ENCODE data around the gene PRR7. TPM values are rescaled to one million over a fixed set of nuclear protein-coding genes. Genes with fewer than 3 reads are reported as not detected.

The PRR7 gene
- polyA plus RNA-seq, 1 of the 3 experiments (the other 2 are of a cell fraction) = 17.1 TPM

- Histone ChIP-seq H4K20me1 (ENCODE audit: insufficient read depth) (peaks cover 7% of the 10 kb centered on the region; the same call in 1 of the 2 replicates), H3K27ac (ENCODE audit: low read depth in 2 of 2, low read length in 1 of 2) (peak overlapping the region; percentile 16 to 83; a peak in 3 of 4 replicates), H2AFZ (ENCODE audit: low read depth) (no peak overlapping the region; the same call in 1 of the 2 replicates), H3F3A (replicated peaks; ENCODE audit: insufficient read depth) (peaks cover 12% of the 10 kb centered on the region), H3K4me2 (no peak overlapping the region), H3K79me2 (ENCODE audit: insufficient read depth) (peaks cover 12% of the 10 kb centered on the region; the same call in 1 of the 2 replicates), H3K4me1 (ENCODE audit: control insufficient read depth in 1 of 2, insufficient read depth in 2 of 2, low read depth in 1 of 2, low read length in 1 of 2) (peaks cover 4 to 29% of the 10 kb centered on the region in 2 experiments; a peak in 2 of 4 replicates), H3K27me3 (ENCODE audit: insufficient read depth) (no peaks in the 10 kb centered on the region), H3K36me3 (replicated peaks in 1 of 2; ENCODE audit: control insufficient read depth in 1 of 2, insufficient read depth in 2 of 2, low read length in 1 of 2) (no peaks in the 10 kb centered on the region), H3K9me2 (no peaks in the 10 kb centered on the region), H3K9ac (no peak overlapping the region), H3K9me3 (no peaks in the 10 kb centered on the region), H3K4me3 (ENCODE audit: low read depth in 2 of 2, low read length in 1 of 2) (no peak overlapping the region; a peak in 1 of 4 replicates)
- POLR2A ChIA-PET = interaction anchor here (1.0 to 3.0 kb wide), 4 partner anchors 29 to 110 kb away, joined by 3 to 13 read pairs (median 6); no protein-coding TSS in a partner anchor
- TF ChIP-seq TEAD4 (IDR thresholded peaks at IDR 0.05; ENCODE audit: borderline replicate concordance, insufficient read depth) (no peak), GABPA (IDR thresholded peaks at IDR 0.05; ENCODE audit: low read depth) (no peak), YY1 (IDR thresholded peaks at IDR 0.05; ENCODE audit: low read depth) (no peak), RAD21 (IDR thresholded peaks at IDR 0.05; ENCODE audit: low read length) (peak; percentile 87), ELF1 (IDR thresholded peaks at IDR 0.05) (no peak), FOSL2 (IDR thresholded peaks at IDR 0.05; ENCODE audit: borderline replicate concordance, low read depth) (no peak), USF2 (IDR thresholded peaks at IDR 0.05; ENCODE audit: borderline replicate concordance, low read depth, low read length) (no peak), PBX3 (IDR thresholded peaks at IDR 0.05) (no peak), POLR2AphosphoS5 (IDR thresholded peaks at IDR 0.05; ENCODE audit: low read depth, low read length) (no peak), MEF2A (IDR thresholded peaks at IDR 0.05; ENCODE audit: borderline replicate concordance, low read depth) (no peak), CHD2 (IDR thresholded peaks at IDR 0.05; ENCODE audit: low read length, partially characterized antibody) (no peak), SIN3A (IDR thresholded peaks at IDR 0.05; ENCODE audit: borderline replicate concordance, low read depth, low read length) (no peak), EP300 (IDR thresholded peaks at IDR 0.05; ENCODE audit: borderline replicate concordance in 1 of 2, low read depth in 1 of 2, low read length in 1 of 2) (no peak), CTCF (IDR thresholded peaks at IDR 0.05) (peak; percentile 94), MXI1 (IDR thresholded peaks at IDR 0.05; ENCODE audit: low read depth, low read length) (peak; percentile 48; the same call in 1 of the 2 replicates), NRF1 (IDR thresholded peaks at IDR 0.05; ENCODE audit: low read depth, low read length) (no peak), EZH2phosphoT487 (IDR thresholded peaks at IDR 0.05; ENCODE audit: borderline replicate concordance, low read depth) (no peak), GATA2 (CRISPR knock-in tag; IDR thresholded peaks at IDR 0.05) (peak; percentile 66), FOXJ3 (CRISPR knock-in tag; IDR thresholded peaks at IDR 0.05) (no peak), RXRA (IDR thresholded peaks at IDR 0.05; ENCODE audit: borderline replicate concordance, low read depth) (no peak), REST (IDR thresholded peaks at IDR 0.05; ENCODE audit: low read depth, low read length) (no peak), IRF3 (IDR thresholded peaks at IDR 0.05; ENCODE audit: low read depth, low read length) (no peak), RFX5 (IDR thresholded peaks at IDR 0.05; ENCODE audit: low read length) (no peak), SMC3 (IDR thresholded peaks at IDR 0.05; ENCODE audit: low read depth, low read length) (peak; percentile 91)
- CTCF ChIA-PET = interaction anchor here (0.6 to 15.9 kb wide), 51 partner anchors 9 to 589 kb away, joined by 3 to 228 read pairs (median 5); partner anchors contain the start of genes DBN1, DDX41, DOK3 and PRR7
- DNase-seq = peak; percentile 92
- WGBS (ENCODE audit: low lambda C conversion rate) = 25% methylated on average over 10 of the region's 10 CpGs
Measured at GRCh38 chr5:177500685-177501522, 54.3 kb downstream of the PRR7 start.

Data from SK-N-SH (cell line).